ENCODE data around the gene BAZ1B.
"Not testable (repeated sequence)": the region's sequence is repeated elsewhere in the genome, so short reads cannot be mapped to it uniquely, and the experiment has no call there.

The BAZ1B gene

DNA sequence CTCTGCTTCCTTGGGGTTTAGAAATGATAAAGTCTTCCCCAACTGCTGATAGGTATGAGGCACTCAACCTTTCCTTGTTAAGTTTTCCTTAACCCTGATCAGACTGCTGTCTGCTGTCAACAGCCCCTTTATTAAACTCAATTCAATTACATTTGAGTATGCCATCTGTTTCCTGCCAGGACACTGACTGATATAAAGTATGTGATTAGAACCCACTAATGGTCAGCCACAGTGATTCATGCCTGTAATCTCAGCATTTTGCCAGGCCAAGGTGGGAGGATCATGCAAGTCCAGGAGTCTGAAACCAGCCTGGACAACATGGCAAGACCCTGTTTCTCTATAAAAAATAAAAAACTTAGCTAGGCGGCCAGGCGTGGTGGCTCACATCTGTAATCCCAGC is 18.1 kb downstream of the BAZ1B start:
- DNase-seq, result no peak

DNA sequence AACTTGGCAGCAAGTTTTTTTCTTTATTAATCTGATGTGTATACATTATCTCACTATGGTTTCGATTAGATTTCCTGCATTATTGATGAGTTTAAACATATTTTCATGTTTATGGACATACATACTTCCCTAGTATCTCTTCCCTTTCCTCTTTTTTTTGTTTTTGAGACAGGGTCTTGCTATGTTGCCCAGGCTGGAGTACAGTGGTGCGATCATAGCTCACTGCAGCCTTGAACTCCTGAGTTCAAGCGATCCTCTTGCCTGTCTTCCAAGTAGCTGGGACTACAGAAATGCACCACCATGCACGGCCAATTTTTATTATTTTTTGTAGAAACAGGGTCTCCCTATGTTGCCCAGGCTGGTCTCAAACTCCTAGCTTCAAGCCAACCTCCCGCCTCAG is 18.9 kb downstream of the BAZ1B start:
- DNase-seq, result no peak

DNA sequence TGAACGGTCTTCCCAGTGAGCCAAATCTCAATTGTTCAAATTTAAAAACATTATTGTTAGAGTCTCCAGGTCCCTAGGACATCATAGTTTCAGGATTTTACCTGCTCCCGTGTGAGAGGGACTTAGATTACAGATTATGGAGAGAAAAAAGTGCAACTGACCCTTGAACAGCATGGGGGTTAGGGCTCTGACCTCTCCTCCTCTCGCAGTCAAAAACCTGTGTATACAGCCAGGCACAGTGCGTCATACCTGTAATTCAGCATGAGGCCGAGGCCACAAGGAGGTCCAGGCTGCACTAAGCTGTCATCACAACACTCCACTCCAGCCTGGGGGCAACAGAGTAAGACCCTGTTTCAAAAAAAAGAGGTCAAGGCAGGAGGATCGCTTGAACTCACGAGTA is 25.5 kb downstream of the BAZ1B start:
- no peak for DNase-seq

DNA sequence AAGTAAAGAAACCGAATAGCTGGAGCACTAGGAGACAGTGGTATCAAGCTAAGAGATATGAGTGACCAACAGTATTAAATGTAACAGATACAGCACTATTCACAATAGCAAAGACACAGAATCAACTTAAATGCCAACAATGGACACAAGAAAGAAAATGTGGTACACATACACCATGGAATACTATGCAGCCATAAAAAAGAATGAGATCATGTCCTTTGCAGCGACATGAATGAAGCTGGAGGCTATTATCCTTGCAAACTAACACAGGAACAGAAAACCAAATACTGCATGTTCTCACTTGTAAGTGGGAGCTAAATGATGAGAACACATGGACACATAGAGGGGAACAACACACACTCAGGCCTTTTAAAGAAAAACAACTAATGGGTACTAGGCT is 26.6 kb downstream of the BAZ1B start:
- DNase-seq, result not testable (repeated sequence)

DNA sequence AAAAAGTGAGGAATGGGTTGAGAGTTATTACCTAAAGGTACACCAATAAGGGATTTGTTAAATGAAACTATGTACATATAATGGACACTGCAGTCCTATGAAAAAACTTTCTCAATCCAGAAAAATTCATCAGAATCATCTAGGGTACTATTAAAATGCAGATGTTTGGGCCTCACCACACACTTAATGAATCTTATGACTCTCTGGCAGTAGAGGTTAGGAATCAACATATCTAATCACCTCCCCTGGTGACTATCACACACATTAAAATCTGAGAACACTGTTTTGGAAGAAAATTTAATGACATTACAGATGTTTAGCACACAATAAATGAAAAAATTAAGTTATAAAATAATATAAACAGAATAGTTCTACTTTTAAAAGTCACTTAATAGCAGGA is 32.1 kb downstream of the BAZ1B start:
- DNase-seq, result no peak

DNA sequence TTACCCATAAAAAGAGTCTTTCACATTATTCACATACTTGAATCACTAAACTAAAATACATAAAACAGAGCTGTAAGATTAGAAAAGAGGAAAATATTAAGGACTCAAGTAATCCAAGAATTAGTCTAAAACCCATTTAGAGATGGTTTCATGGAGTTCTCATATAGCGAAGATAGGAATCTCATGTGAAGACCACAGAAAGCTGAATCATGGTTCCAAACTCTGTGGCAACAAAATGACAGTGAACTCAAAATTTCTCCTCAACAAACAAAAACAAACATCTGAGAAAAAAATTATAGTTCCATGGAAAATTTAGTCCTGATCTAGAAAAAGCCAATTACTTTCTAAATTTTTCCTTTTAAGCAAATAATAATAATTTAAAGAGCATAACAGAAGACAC is 34.6 kb downstream of the BAZ1B start:
- no peak for DNase-seq

DNA sequence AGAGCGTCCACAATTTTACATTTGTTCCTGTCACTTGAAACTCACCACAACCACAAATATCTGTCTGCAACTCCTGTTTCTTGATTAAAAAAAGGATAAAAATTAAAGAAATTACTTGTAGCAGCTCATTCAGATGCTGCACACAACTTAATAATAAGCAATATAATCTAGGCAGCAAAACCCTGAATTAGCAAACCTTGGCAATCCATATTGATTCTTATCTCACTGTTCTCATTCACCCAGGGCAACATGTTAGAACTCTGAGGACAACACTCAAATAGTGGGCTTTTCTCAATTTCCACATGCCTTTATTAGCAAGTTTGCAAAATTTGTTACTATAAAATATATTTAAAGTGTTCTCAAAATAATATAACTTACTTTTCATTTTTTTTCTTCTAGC is 38.9 kb downstream of the BAZ1B start:
- DNase-seq, result no peak

DNA sequence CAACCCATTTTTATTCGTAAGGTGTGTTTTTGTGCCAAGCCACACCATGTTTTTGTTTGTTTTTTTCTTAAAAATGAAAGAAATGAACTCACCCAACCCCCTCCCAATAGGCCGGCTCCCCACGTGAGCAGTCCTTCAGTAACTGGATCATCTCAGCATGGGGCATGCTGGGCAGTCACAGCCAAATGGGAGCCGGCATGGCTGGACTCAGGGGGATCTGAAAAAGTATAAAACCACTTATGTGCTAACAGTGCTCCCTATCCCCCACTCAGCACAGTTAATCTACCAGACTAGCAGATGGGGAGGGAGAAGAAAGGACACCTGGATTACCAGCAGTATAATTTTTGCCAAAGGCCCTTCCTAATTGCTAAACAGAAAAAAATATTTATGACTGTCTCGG is 39.3 kb downstream of the BAZ1B start:
- DNase-seq, result no peak

DNA sequence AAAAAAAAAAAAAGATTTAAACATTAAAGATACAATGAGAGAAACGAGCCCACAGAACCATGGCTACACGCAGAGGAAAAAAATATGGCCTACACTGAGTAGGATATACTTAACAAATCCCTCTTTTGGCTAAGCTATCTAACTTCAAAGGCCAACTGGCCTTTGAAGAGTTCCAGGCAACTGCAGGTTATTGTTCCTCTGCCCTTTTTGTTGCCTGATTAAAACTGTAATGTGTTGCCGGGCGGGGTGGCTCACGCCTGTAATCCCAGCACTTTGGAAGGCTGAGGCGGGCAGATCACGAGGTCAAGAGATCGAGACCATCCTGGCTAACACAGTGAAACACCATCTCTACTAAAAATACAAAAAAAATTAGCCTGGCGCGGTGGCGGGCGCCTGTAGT is 40.6 kb downstream of the BAZ1B start:
- DNase-seq, result not testable (repeated sequence)

DNA sequence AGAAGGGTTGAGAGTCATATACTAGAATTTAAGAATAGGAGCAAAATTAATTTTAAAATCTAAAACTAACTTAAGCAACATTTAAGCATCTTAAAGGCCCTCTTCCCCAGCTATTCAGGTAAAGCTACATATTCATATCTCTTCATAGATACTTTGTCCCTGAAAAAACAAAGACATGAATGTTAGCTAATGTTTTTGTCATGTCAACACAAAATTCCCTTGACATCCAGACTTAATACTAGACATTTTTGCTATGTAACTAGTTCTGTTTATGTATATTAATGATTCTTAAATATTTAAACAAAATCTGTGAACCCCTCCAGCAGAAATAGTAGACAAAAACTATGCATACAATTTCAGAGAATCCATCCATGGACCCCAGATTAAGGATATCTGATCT is 43.5 kb downstream of the BAZ1B start:
- no peak for DNase-seq

DNA sequence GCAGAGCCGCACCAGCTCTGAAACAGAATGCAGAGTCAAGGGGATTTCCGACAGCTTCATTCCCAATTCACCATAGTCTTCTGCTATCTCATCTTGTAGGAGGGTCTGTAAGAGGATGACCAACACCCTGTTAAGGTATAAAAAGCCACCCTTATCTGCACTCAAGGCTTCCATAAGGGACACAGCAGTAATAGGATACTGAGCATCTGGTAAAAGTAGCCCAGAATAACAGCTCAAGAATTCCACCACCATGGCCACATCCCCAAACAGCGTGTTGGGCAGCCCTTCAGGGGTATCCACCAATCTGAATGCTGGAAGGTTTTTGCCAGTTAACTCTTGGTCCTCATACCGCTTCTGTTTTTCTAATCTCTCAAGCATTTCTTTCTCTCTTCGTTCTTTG is 44.7 kb downstream of the BAZ1B start:
- DNase-seq, result no peak

DNA sequence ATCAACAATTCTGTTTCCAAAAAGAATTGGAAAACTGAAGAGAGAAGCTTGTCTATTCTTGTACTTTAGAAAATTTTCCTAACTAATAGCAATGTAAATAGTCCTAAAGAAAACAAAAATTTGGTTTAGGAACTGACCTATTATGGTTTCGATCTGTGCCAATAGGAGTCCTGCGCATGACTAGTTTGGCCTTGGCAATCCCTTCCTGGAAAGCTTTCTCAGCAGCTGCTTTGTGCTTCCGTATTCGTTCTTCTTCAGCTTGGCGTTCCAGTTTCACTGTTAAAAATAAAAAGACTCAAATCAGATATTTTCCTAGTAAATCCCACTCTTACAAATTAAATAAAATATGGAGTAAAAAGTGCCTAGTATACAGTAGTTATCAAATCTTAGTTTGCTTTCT is 51.9 kb downstream of the BAZ1B start:
- DNase-seq, result no peak

DNA sequence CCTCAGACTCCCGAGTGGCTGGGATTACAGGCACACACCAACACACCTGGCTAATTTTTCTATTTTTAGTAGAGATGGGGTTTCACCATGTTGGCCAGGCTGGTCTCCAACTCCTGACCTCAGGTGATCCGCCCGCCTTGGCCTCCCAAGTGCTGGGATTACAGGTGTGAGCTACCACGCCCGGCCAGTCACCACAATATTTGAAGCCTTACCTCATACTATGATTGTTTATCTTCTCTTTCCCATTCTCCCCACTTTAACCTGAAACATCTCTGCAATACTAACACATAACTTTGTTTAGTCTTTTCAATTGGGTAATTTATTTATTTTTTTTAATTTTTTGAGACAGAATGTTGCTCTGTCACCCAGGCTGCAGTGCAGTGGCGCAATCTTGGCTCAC is 55.0 kb downstream of the BAZ1B start:
- not testable (repeated sequence) for DNase-seq

DNA sequence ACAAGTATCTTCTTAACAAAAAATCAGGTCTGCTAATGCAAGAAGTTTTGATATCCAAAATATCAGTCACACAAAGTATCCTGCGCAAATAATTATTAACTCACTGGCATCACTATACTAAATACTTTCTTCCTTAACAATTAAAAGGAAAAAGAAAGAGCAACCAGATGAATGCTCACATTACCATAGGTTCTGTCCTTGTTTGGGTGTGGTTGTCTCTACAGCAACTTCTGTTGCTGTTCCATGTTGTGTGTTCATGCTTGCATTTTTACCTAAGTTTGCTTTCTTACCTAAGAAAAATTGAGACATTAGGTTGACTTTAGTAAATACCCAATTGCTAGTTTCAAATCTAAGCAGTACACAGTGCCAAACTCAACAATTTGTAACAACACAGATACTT is 56.0 kb downstream of the BAZ1B start:
- DNase-seq, result no peak

DNA sequence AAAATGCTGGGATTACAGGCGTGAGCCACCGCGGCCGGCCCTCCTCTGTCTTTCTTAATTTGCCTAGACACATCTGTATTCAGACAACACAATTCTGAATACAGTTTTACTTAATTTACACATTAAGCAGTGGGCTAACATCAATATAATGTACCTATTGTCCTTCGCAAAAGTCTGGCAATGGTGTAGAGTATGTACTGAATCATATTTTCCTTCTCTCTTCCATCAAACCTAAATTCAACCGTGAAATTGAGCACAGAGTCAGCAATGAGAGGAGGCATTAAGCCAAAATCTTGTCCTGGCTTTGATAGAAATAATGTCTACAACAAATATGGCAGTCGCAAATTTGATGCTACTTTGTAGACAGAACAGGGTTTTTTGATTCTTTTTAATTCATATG is 58.1 kb downstream of the BAZ1B start:
- no peak for DNase-seq

DNA sequence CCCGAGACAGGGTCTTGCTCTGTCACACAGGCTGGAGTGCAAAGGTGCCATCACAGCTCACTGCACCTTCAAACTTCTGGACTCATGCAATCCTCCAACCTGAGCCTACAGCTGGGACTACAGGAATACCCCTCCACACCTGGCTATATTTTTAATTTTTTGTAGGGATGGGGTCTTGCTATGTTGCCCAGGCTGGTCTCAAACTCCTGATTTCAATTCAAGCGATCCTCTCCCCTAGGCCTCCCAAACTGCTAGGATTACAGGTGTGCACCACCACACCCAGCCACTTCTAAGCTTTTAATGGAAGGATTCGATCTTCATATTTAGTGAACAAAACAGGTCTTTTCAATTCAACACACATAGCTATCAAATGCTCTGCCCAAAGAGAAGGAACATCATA is 58.8 kb downstream of the BAZ1B start:
- no peak for DNase-seq

DNA sequence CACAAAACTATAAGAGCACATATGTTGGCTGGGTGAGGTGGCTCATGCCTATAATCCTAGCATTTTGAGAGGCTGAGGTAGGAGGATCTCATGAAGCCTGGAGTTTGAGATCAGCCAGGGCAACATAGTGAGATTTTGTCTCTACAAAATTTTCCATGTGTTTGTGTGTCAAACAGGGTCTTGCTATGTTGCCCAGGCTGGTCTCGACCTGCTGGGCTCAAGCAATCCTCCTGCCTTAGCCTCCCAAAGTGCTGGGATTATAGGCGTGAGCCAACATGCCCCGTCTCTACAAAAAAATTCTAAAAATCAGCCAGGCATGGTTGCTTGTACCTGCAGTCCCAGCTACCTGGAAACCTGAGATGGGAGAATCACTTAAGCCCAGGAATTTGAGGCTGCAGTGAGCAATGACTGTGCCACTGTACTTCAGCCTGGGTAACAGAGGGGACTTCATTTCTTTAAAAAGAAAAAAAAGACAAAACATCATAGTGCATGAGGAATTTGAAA is 60.3 kb downstream of the BAZ1B start:
- DNase-seq, result no peak

DNA sequence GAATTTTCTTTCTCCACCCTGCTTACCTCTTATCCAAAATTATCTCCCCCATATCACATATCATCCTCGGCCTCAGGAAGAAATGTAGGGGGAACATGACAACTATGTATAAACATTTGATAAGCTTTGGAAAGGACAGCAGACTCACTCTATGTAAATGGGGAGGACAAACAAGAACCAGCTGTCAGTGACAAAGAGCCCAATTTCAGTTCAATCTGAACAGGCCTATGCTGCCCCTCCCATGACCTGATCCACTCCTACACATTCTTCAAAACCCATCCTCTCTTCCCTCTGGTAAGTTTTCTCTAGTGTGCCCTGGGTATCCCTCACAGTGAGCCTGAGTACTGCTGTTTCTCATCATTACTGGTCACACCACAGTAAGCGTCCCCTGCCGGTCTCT is 67.7 kb downstream of the BAZ1B start:
- no peak for DNase-seq

DNA sequence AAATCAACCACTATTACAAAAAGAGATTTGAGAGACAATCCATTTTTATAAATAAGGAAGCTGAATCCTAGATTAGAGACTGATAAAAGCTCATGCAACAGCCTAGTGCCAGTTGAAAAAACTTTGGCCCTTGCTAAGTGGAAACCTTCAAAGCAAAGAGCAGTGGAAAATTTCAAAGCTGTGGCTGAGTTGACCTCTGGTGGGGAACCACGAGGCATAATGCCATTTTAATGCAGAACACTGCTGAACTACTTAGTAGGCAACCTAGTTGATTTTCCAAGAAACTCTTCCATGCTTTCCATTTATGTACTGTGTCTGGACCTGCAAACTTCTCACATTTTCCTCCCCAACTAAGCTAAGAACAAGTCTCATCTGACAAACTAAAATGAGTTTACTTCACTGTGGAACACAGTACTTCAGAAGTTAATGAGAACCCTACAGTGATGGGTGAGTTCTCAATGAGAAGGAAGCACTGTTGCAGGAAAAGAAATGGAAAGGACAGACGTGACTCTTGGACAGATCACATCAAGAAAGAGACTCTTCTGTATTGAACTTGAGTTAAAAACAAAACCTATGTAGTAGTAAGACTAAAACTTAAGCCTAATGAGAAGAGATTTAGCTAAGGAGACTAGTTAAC is 69.0 kb downstream of the BAZ1B start:
- DNase-seq, result no peak

DNA sequence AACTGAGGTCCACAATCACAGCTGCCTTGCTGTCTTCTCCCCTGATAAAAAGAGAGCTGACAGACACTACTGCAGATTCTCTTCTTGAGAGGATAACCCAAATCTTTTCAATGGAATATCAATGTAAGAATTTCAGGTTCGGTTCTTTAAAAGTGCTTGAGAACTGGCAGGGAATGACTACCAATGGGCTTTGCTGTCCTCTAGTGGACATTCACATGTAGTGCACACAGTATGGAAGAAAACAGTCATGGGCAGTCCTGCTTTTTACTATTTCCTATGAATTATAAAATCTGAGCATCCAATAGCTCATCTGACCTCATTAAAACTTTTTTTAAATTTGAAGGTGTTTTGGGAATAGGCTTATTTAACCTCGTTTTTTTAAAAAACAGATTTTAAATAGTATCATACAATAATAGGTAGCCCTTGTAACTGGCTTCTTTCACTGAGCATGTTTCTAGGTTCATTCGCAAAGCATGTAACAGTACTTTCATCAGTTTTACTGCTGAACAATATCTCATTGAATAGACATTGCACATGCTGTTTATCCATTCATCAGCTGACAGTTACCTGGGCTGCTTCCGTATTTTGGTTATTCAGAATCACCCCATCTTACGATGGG is 70.2 kb downstream of the BAZ1B start:
- no peak for DNase-seq

DNA sequence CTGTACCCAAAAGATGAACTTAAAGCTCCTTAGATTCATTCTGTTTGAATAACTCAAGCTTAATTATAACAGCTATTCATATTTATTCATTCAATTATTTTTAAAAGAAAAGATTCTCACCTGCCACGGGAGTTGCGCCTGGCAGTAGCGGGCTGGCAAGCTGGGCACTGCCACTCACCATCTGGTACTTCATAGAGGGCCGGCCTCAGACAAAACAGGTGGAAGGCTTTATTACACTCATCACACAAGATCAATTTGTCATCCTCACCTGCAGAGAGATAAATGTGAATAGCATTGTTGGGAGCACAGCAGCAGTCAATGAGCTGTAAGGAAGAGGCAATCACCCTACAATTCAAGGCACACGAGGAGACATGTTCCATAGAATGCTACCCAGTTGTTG is 72.7 kb downstream of the BAZ1B start:
- DNase-seq, result no peak

DNA sequence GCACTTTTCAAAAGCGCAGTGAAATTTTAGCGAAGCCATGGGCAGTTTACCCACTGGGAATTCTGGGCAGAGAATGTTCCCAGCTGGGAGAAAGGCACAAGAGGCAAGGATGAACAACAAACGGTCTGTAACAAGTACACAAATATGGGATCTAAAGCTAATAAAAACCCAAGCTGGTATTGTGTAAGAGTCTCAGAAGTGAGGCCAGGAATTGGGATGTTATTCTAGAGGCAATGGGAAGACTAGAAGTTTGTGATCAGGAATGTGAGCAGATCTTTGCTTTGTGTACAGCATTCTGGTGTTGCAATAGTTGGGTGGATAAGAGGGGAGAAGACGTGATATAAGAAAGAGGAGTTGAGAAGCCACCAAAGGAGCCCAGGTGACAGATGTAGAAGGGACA is 73.5 kb downstream of the BAZ1B start:
- DNase-seq, result no peak

DNA sequence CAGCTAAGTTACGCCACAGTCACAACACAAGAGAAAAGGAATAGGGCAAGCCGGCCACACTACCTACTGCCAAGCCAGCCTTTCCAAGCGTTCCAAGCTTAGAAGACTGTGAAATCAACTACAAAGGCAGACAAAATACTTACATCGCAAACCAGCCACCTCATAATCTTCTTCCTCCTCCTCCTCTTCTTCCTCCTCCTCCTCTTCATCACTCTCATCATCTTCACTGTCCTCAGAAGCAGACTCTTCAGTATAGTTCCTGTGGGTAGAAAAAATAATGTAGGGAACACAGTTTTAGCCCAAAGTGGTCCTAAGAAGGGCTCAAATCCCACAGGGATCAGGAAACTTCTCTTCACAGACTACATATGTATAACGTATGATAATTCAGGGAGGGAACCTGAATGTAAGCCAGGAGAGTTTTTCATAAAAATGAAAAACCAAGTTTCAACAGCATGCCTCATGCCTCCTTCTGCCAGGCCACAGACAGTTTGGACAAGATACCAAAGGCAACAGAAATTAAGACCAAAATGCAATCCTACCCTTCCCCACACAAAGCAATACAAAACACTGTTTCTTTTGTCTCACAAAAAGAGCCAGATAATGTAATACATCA is 74.9 kb downstream of the BAZ1B start:
- no peak for DNase-seq

DNA sequence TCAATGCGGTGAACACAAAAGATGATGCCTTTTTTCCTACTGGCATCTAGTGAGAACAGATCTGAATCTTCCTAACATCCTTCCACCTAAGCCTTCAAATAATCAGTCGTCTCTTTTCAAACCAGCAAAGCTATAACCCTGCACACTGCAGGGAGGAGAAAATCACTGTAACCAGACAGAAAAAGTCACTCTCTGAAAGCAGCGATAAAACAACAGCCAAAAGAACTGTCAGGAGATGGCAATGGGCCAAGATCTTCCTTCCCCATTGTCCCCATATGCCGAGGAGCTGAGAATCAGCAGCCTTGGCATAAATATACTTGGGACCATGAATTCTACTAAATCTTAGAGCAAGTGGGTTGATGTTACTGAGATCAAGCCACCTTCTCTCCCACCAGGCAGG is 75.4 kb downstream of the BAZ1B start:
- DNase-seq, result no peak
